HG03139 (cell line): ENCODE results near the gene AMPD2.
"Not testable (repeated sequence)": the region's sequence is repeated elsewhere in the genome, so short reads cannot be mapped to it uniquely, and the experiment has no call there.

Source experiments
- ATAC-seq: cut with Tn5 transposase; IDR thresholded peaks from one replicate; pipeline ENCODE4 v1.9.1; 2021; ENCODE audit not compliant: unreplicated experiment

The AMPD2 gene

DNA sequence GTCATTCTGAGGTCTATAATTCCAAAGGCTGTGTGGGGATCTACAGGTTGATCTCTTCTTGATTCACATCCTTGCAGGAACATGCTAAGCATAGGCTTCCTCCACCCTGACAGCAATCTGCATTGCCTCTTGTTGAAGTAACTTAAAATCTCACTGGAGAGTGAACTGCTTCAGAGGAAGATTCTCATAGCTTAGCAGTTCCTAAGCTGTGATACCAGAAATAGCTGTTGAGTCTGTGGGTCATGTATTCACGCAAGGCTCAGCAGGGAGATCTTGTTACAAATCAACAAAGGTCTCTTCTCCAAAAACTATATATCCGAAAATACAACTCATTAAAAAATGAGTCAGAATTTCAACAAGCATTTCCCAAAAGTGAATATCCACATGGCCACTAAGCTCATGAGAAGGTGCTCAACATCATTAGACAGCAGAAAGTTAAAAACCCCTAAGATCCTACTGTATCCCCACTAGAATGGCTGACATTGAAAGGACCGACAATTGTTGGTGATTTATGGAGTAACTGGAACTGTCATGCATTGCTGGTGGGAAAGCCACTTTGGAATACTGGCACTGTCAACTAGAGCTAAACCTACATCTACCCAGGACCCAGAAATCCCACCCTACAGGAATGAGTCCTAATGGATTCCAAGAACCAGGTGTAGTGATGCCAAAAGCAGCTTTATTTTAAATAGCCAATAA, 57.2 kb downstream of the AMPD2 start:
- not testable (repeated sequence) for ATAC-seq

DNA sequence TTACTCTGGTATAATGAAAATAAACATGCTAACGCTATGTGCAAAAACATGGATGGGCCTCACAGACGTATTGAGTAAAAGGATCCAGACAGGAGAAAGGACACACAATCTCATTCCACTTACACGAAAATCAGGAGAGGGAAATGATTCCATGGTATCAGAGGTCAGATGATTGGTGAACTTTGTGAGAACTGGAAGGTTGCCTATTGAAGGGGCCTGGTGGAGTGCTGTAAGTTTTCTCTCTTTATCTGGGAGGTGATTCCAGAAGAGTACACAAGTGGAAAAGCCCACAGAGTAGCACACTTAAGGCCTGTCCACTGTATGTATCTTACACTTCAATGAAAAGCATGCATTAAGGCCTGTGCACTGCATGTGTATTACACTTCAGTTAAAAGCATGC, 57.8 kb downstream of the AMPD2 start:
- no peak for ATAC-seq

DNA sequence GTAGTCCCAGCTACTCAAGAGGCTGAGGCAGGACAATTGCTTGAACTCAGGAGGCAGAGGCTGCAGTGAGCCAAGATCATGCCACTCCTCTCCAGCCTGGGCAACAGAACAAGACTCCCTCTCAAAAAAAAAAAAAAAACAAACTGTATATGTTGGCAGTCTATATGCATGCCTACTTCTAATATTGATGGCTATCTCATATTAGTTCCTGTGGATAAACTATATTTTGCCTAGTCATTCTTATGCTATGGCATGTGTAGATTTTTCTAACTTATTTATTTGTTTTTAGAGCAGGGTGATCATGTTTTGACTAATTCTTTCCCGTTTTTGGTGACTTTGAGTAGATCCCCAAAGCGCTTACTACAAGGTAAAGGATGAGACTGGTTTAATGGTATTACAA, 59.0 kb downstream of the AMPD2 start:
- ATAC-seq: not testable (repeated sequence)
